A549 (cell line): Measurements from ENCODE around the gene CNOT1. TPM values are rescaled to one million over a fixed set of nuclear protein-coding genes. Genes with fewer than 3 reads are reported as not detected.

Experiments
- ATAC-seq, 2 experiments: fragments of 200-7000 bp in 1 of 2; fragments of >200 bp in 1 of 2; cut with Nextera tagmentation in 1 of 2; cut with Tn5 transposase in 1 of 2; 3 replicates each; pipeline versions ENCODE4 v1.8.0 to v1.9.1; 2018 to 2020; ENCODE audit warnings: mild to moderate bottlenecking in 1 of 2, moderate library complexity in 1 of 2
- CTCF ChIA-PET: fragments of 300-600 bp; sonication (Branson Sonifier 250); formaldehyde crosslinking; extraction: SDS; loops from one replicate; lab custom pipeline; 2021; ENCODE audit warnings: antibody characterized with exemption, inconsistent platforms; lab: Yijun Ruan, JAX
- POLR2A ChIA-PET: fragments of 350-600 bp; formaldehyde crosslinking; extraction: SDS; loops from one replicate; lab custom pipeline; 2021; ENCODE audit warnings: antibody characterized with exemption, inconsistent platforms; lab: Yijun Ruan, JAX
- DNase-seq, 2 experiments: peaks; one replicate each; pipeline versions ENCODE4 v3.0.0 to v3.0.0-alpha.2; 2011 to 2016; ENCODE audit warnings: low read depth in 1 of 2, low spot score in 1 of 2
- FAIRE-seq: peaks from 2 replicates; lab custom pipeline; 2011; peaks lifted over from hg19 to GRCh38; lab: Jason Lieb, UNC
- H3K27ac ChIP-seq, 2 experiments: fragments of >200 bp; sonication (Bioruptor Twin); formaldehyde crosslinking; 3 replicates each; pipeline ENCODE4 v1.5.1; 2016 to 2017
- H3K4me1 ChIP-seq: fragments of >200 bp; sonication (Bioruptor Twin); formaldehyde crosslinking; 3 replicates; pipeline ENCODE4 v1.6.1; 2016
- H3K4me2 ChIP-seq: fragments of >200 bp; sonication (Bioruptor Twin); formaldehyde crosslinking; 3 replicates; pipeline ENCODE4 v1.6.1; 2016
- H3K4me3 ChIP-seq: fragments of >200 bp; sonication (Bioruptor Twin); formaldehyde crosslinking; 3 replicates; pipeline ENCODE4 v1.5.1; 2016
- H3K9me3 ChIP-seq: fragments of >200 bp; sonication (Bioruptor Twin); formaldehyde crosslinking; 3 replicates; pipeline ENCODE4 v1.6.1; 2016
- BHLHE40 ChIP-seq: IDR thresholded peaks from 2 replicates; pipeline ENCODE4 v1.6.1; 2012; ENCODE audit warnings: low read depth, low read length, inconsistent platforms
- CEBPB ChIP-seq, 2 experiments: fragments of >200 bp in 1 of 2; sonication (Bioruptor Twin) in 1 of 2; formaldehyde crosslinking in 1 of 2; IDR thresholded peaks; 2 replicates each; pipeline ENCODE4 v1.6.1; 2012 to 2016
- CHD2 ChIP-seq: fragments of 150-350 bp; IDR thresholded peaks from 2 replicates; pipeline ENCODE4 v1.6.1; 2014; ENCODE audit warnings: low read length; ENCODE audit not compliant: partially characterized antibody
- E2F6 ChIP-seq: IDR thresholded peaks from 2 replicates; pipeline ENCODE4 v1.6.1; 2012; ENCODE audit warnings: low read depth, borderline replicate concordance
- EHF ChIP-seq: fragments of 250-450 bp; sonication (Bioruptor Pico); IDR thresholded peaks from 2 replicates; pipeline ENCODE4 v1.5.0; 2020; ENCODE audit warnings: mild to moderate bottlenecking
- EHMT2 ChIP-seq: fragments of 200-600 bp; sonication (generic); IDR thresholded peaks from 2 replicates; pipeline ENCODE4 v1.6.1; 2016; ENCODE audit warnings: antibody characterized with exemption, low read depth, mild to moderate bottlenecking, moderate library complexity
- ESRRA ChIP-seq: fragments of 150-350 bp; IDR thresholded peaks from 2 replicates; pipeline ENCODE4 v1.6.1; 2014; ENCODE audit warnings: mild to moderate bottlenecking, low read length, borderline replicate concordance
- FOSB ChIP-seq: fragments of 250-450 bp; sonication (Bioruptor Pico); IDR thresholded peaks from 2 replicates; pipeline ENCODE4 v1.5.0; 2020; ENCODE audit warnings: mild to moderate bottlenecking, moderate library complexity
- FOXS1 ChIP-seq: fragments of 250-450 bp; sonication (Bioruptor Pico); IDR thresholded peaks from 2 replicates; pipeline ENCODE4 v1.5.0; 2020; ENCODE audit warnings: mild to moderate bottlenecking, moderate library complexity
- HDAC2 ChIP-seq: fragments of 200-600 bp; sonication (generic); IDR thresholded peaks from 2 replicates; pipeline ENCODE4 v1.6.1; 2016
- HEYL ChIP-seq: fragments of 250-450 bp; sonication (Bioruptor Pico); IDR thresholded peaks from 2 replicates; pipeline ENCODE4 v1.8.0; 2021; ENCODE audit warnings: mild to moderate bottlenecking, moderate library complexity
- HMGXB4 ChIP-seq: fragments of 250-450 bp; sonication (Bioruptor Pico); IDR thresholded peaks from 2 replicates; pipeline ENCODE4 v1.5.0; 2021; ENCODE audit warnings: mild to moderate bottlenecking, moderate library complexity, borderline replicate concordance
- HOXA7 ChIP-seq: fragments of 250-450 bp; sonication (Bioruptor Pico); IDR thresholded peaks from 2 replicates; pipeline ENCODE4 v1.5.0; 2020; ENCODE audit warnings: mild to moderate bottlenecking, moderate library complexity
- JUNB ChIP-seq: fragments of >200 bp; sonication (Bioruptor Twin); formaldehyde crosslinking; IDR thresholded peaks from 2 replicates; pipeline ENCODE4 v1.6.1; 2016
- KDM1A ChIP-seq: fragments of 200-600 bp; sonication (generic); IDR thresholded peaks from 2 replicates; pipeline ENCODE4 v1.6.1; 2016; ENCODE audit warnings: low read depth, mild to moderate bottlenecking
- MAFK ChIP-seq: fragments of 450-650 bp; IDR thresholded peaks from 2 replicates; pipeline ENCODE4 v1.6.1; 2014; ENCODE audit not compliant: partially characterized antibody
- MAX ChIP-seq: IDR thresholded peaks from 2 replicates; pipeline ENCODE4 v1.6.1; 2012
- NFE2L2 ChIP-seq: fragments of 150-350 bp; conservative IDR thresholded peaks from 2 replicates; pipeline ENCODE4 v1.6.1; 2014; ENCODE audit warnings: low read length
- NPAS2 ChIP-seq: fragments of 250-450 bp; sonication (Bioruptor Pico); IDR thresholded peaks from 2 replicates; pipeline ENCODE4 v1.8.0; 2022; ENCODE audit warnings: mild to moderate bottlenecking, moderate library complexity, borderline replicate concordance
- PHF8 ChIP-seq: fragments of 200-600 bp; sonication (generic); IDR thresholded peaks from 2 replicates; pipeline ENCODE4 v1.6.1; 2016; ENCODE audit warnings: low read depth, mild to moderate bottlenecking, antibody characterized with exemption, moderate library complexity, borderline replicate concordance
- POLR2AphosphoS2 ChIP-seq: conservative IDR thresholded peaks from 2 replicates; pipeline ENCODE4 v1.6.1; 2012; ENCODE audit warnings: low read length, improper control_type of control experiment, inconsistent platforms
- RAD21 ChIP-seq, 2 experiments: fragments of >200 bp in 1 of 2; sonication (Bioruptor Twin) in 1 of 2; formaldehyde crosslinking in 1 of 2; IDR thresholded peaks in 1 of 2; conservative IDR thresholded peaks in 1 of 2; 2 replicates in 1 of 2; 3 replicates in 1 of 2; pipeline ENCODE4 v1.6.1; 2012 to 2018; ENCODE audit warnings: inconsistent platforms in 1 of 2
- RARB ChIP-seq: fragments of 250-450 bp; sonication (Bioruptor Pico); IDR thresholded peaks from 2 replicates; pipeline ENCODE4 v1.8.0; 2021; ENCODE audit warnings: mild to moderate bottlenecking, moderate library complexity
- RCOR1 ChIP-seq: fragments of 150-350 bp; IDR thresholded peaks from 2 replicates; pipeline ENCODE4 v1.6.1; 2014; ENCODE audit warnings: antibody characterized with exemption, low read length, low read depth
- RFX5 ChIP-seq: fragments of 450-650 bp; IDR thresholded peaks from 2 replicates; pipeline ENCODE4 v1.7.1; 2014; ENCODE audit warnings: antibody characterized with exemption, mild to moderate bottlenecking, moderate library complexity
- RNF2 ChIP-seq: fragments of 200-600 bp; sonication (generic); IDR thresholded peaks from 2 replicates; pipeline ENCODE4 v1.6.1; 2016; ENCODE audit warnings: low read depth, mild to moderate bottlenecking, antibody characterized with exemption, moderate library complexity, borderline replicate concordance
- SREBF2 ChIP-seq: fragments of 450-650 bp; IDR thresholded peaks from 2 replicates; pipeline ENCODE4 v1.6.1; 2014; ENCODE audit warnings: mild to moderate bottlenecking, moderate library complexity
- USF2 ChIP-seq: fragments of 450-650 bp; IDR thresholded peaks from 2 replicates; pipeline ENCODE4 v1.6.1; 2014; ENCODE audit warnings: antibody characterized with exemption
- ZC3H11A ChIP-seq: fragments of 450-650 bp; IDR thresholded peaks from 2 replicates; pipeline ENCODE4 v1.6.1; 2014; ENCODE audit warnings: antibody characterized with exemption, mild to moderate bottlenecking
- ZNF302 ChIP-seq: fragments of 250-450 bp; sonication (Bioruptor Pico); IDR thresholded peaks from 2 replicates; pipeline ENCODE4 v1.9.0; 2021; ENCODE audit warnings: inconsistent platforms, mild to moderate bottlenecking, moderate library complexity
- ZSCAN20 ChIP-seq: fragments of 250-450 bp; sonication (Bioruptor Pico); IDR thresholded peaks from 2 replicates; pipeline ENCODE4 v1.8.0; 2022; ENCODE audit warnings: mild to moderate bottlenecking, moderate library complexity
- WGBS: methylation state at CpG from one replicate; pipeline ENCODE4 v1.1.6; 2017; ENCODE audit errors: missing lambda C conversion rate; 5-methylcytosine and 5-hydroxymethylcytosine counted together
- polyA plus RNA-seq, 4 experiments: library from polyadenylated mRNA; depleted of rRNA in 3 of 4; stranded (reverse); fragments of >200 nt; fragmentation: RNase III in 1 of 4; extraction: RNeasy Plus Mini Kit Qiagen cat#74134 plus additional on column Dnase treatment in 1 of 4; gene quantifications; 2 replicates in 3 of 4; 3 replicates in 1 of 4; pipeline ENCODE4 v1.2.3, GENCODE V29; 2011 to 2017
- TF ChIP-seq, protein P1 (sequence below): fragments of >200 bp; sonication (Bioruptor Twin); formaldehyde crosslinking; IDR thresholded peaks from 3 replicates; pipeline ENCODE4 v1.6.1; 2016

CNOT1 gene
- polyA plus RNA-seq, 2 of the 4 experiments (the other 2 are of a cell fraction) = 119 to 226 TPM

GRCh38 chr16:58481226-58481869 lies 148.3 kb downstream of the CNOT1 start:
- no peak for TF ChIP-seq PHF8
- TF ChIP-seq FOSB (CRISPR knock-in tag) = no peak
- no peak for TF ChIP-seq HDAC2
- no peak for TF ChIP-seq NPAS2 (CRISPR knock-in tag)
- TF ChIP-seq RARB (CRISPR knock-in tag) = no peak
- no peak for TF ChIP-seq RNF2
- no peak for TF ChIP-seq SREBF2
- TF ChIP-seq ZC3H11A = no peak
- TF ChIP-seq HOXA7 (CRISPR knock-in tag) = no peak
- TF ChIP-seq NFE2L2 = no peak
- TF ChIP-seq EHMT2 = no peak
- no peak for TF ChIP-seq EHF (CRISPR knock-in tag)
- no peak for TF ChIP-seq RFX5
- TF ChIP-seq RCOR1 = no peak
- no peak for TF ChIP-seq E2F6
- ATAC-seq (no peak), FAIRE-seq (no peak), DNase-seq (no peak)
- Histone ChIP-seq H3K27ac (no peak overlapping the region), H3K4me2 (no peak overlapping the region), H3K9me3 (no peaks in the 10 kb centered on the region), H3K4me1 (no peaks in the 10 kb centered on the region), H3K4me3 (no peak overlapping the region)
- POLR2A ChIA-PET = no interaction called here
- WGBS = 94% methylated on average over 11 of the region's 11 CpGs
- CTCF ChIA-PET = interaction anchor here (0.6 to 23.4 kb wide), 4 partner anchors 14 to 819 kb away, joined by 3 to 721 read pairs (median 3); no protein-coding TSS in a partner anchor

DNA sequence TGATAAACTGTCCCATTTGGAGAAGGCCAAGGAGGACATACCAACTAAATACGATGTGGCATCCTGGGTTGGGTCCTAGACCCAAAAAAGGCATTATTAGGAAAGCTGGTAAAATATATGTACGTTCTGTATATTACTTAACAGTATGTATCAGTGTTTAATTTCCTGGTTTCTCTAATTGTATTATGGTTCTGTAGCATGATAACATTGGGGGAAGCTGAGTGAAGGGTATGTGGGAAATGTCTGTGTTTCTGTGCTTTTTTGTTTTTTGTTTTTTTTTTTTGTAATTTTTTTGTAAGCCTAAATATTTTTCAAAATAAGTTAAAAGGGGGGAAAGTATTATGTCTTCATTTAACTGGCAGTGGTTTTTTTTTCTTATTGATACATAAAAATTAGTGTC lies 151.2 kb downstream of the CNOT1 start:
- FAIRE-seq (no peak), ATAC-seq (no peak), DNase-seq (no peak)
- ChIA-PET CTCF (interaction anchor here (0.6 to 4.0 kb wide), 5 partner anchors 10 to 343 kb away, joined by 3 to 23 read pairs (median 3); no protein-coding TSS in a partner anchor), POLR2A (no interaction called here)
- H3K9me3 ChIP-seq = no peaks in the 10 kb centered on the region
- WGBS = 83% methylated on average over 2 of the region's 2 CpGs
- H3K4me2 ChIP-seq = no peak overlapping the region
- TF ChIP-seq FOXS1 (CRISPR knock-in tag) (no peak), E2F6 (no peak), ZNF302 (CRISPR knock-in tag) (no peak), HMGXB4 (no peak), RAD21 (conservative IDR thresholded peaks at IDR 0.05 in 1 of 2, IDR thresholded peaks at IDR 0.05 in 1 of 2) (no peak), POLR2AphosphoS2 (no peak), CEBPB (IDR thresholded peaks at IDR 0.05) (no peak), MAFK (no peak)
- H3K4me1 ChIP-seq = no peaks in the 10 kb centered on the region
- no peak overlapping the region for H3K27ac ChIP-seq
- H3K4me3 ChIP-seq = no peak overlapping the region

GRCh38 chr16:58476791-58477190 lies 152.8 kb downstream of the CNOT1 start:
- 28% methylated on average over 1 of the region's 1 CpG for WGBS
- TF ChIP-seq CHD2 = no peak
- no peak for TF ChIP-seq MAX
- no peak for TF ChIP-seq SREBF2
- TF ChIP-seq FOSB (CRISPR knock-in tag) = no peak
- no peak for TF ChIP-seq KDM1A
- no peak for TF ChIP-seq ZSCAN20 (CRISPR knock-in tag)
- no peak for TF ChIP-seq BHLHE40
- no peak for TF ChIP-seq USF2
- no peak for TF ChIP-seq HEYL (CRISPR knock-in tag)
- no peak for TF ChIP-seq JUNB
- no peak for TF ChIP-seq MAFK
- no peak for TF ChIP-seq ESRRA
- TF ChIP-seq, protein P1, sequence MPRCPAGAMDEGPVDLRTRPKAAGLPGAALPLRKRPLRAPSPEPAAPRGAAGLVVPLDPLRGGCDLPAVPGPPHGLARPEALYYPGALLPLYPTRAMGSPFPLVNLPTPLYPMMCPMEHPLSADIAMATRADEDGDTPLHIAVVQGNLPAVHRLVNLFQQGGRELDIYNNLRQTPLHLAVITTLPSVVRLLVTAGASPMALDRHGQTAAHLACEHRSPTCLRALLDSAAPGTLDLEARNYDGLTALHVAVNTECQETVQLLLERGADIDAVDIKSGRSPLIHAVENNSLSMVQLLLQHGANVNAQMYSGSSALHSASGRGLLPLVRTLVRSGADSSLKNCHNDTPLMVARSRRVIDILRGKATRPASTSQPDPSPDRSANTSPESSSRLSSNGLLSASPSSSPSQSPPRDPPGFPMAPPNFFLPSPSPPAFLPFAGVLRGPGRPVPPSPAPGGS = no peak

More at GRCh38 chr16:58476791-58477190, 152.8 kb downstream of the CNOT1 start:
- Histone ChIP-seq H3K9me3 (no peaks in the 10 kb centered on the region), H3K4me1 (no peaks in the 10 kb centered on the region), H3K27ac (no peak overlapping the region), H3K4me2 (no peak overlapping the region), H3K4me3 (no peak overlapping the region)
- FAIRE-seq (no peak), ATAC-seq (no peak), DNase-seq (no peak)
- ChIA-PET POLR2A (no interaction called here), CTCF (interaction anchor here (4.0 kb wide), 1 partner anchor 11 kb away, joined by 23 read pairs; no protein-coding TSS in a partner anchor)
